Measurements from ENCODE around the gene MTNR1A.

The MTNR1A gene

DNA sequence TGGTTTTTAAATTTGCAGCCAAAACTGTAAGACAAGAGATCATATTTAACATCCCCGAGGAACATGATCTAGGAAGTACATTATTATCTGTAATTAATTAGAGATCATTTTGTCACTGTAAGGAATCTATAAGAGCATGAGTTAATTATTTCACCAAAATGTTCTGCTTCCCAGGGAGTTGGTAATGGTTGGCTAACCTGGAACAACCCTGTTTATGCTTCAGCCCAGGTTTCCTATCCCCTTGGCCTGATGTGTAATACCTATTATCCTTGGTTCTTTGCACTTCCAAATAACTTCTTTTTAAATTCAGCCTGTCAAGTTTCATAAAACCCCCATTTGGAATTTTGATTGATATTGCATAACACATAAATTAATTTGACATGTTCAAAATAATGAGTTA, 6.4 kb upstream of the MTNR1A start:
- H3K4me3 ChIP-seq (ENCODE audit: insufficient read depth, low read length, poor library complexity, severe bottlenecking): no peak overlapping the region
- TF ChIP-seq EZH2phosphoT487 (conservative IDR thresholded peaks at IDR 0.05; ENCODE audit: low read length): no peak

DNA sequence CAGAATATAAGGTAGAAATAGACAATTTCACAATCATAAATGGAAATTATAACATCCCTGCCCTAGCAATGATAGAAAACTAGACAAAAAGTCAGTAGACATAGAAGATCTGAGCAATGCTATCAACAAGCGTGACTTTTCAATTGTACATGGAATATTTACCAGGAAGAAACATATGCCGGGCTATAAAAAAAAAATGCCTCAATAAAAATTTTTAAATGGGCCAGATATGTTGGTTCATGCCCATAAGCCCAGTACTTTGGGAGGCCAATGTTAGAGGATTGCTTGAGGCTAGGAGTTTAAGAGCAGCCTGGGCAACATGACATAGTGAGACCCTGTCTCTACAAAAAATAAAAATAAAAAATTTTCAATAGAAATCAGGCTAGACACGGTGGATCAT, 5.3 kb upstream of the MTNR1A start:
- no peak overlapping the region for H2AFZ ChIP-seq (ENCODE audit: low read depth, low read length, severe bottlenecking)
- H3K4me3 ChIP-seq (ENCODE audit: insufficient read depth, low read length, poor library complexity, severe bottlenecking): no peak overlapping the region
- no peaks in the 10 kb centered on the region for H3F3A ChIP-seq (ENCODE audit: insufficient read depth)
- no peaks in the 10 kb centered on the region for H3K27me3 ChIP-seq (ENCODE audit: low read length)
- no peaks in the 10 kb centered on the region for H3K79me2 ChIP-seq (ENCODE audit: insufficient read depth, low read length)
- no peaks in the 10 kb centered on the region for H3K9me2 ChIP-seq (replicated peaks; ENCODE audit: insufficient read depth, low read length)
- no peaks in the 10 kb centered on the region for H3K36me3 ChIP-seq (ENCODE audit: low read length)
- no peak overlapping the region for H3K9ac ChIP-seq (ENCODE audit: low read length)
- TF ChIP-seq, protein P1, sequence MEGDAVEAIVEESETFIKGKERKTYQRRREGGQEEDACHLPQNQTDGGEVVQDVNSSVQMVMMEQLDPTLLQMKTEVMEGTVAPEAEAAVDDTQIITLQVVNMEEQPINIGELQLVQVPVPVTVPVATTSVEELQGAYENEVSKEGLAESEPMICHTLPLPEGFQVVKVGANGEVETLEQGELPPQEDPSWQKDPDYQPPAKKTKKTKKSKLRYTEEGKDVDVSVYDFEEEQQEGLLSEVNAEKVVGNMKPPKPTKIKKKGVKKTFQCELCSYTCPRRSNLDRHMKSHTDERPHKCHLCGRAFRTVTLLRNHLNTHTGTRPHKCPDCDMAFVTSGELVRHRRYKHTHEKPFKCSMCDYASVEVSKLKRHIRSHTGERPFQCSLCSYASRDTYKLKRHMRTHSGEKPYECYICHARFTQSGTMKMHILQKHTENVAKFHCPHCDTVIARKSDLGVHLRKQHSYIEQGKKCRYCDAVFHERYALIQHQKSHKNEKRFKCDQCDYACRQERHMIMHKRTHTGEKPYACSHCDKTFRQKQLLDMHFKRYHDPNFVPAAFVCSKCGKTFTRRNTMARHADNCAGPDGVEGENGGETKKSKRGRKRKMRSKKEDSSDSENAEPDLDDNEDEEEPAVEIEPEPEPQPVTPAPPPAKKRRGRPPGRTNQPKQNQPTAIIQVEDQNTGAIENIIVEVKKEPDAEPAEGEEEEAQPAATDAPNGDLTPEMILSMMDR (IDR thresholded peaks at IDR 0.05; ENCODE audit: insufficient read depth, low read length, poor library complexity, severe bottlenecking): no peak
- TF ChIP-seq EZH2phosphoT487 (conservative IDR thresholded peaks at IDR 0.05; ENCODE audit: low read length): no peak
- H4K20me1 ChIP-seq (ENCODE audit: low read depth, low read length): no peaks in the 10 kb centered on the region
- H3K9me3 ChIP-seq (ENCODE audit: insufficient read depth, low read length): no peaks in the 10 kb centered on the region
- H3K27ac ChIP-seq (ENCODE audit: low read depth, low read length): no peak overlapping the region
- H3K4me2 ChIP-seq (ENCODE audit: low read depth, low read length, poor library complexity, severe bottlenecking): no peak overlapping the region

More for the DNA sequence above, 6.4 kb upstream of the MTNR1A start:
- Histone ChIP-seq H3K27me3 (ENCODE audit: low read length) (no peaks in the 10 kb centered on the region), H3K36me3 (ENCODE audit: low read length) (no peaks in the 10 kb centered on the region), H3K9me2 (replicated peaks; ENCODE audit: insufficient read depth, low read length) (no peaks in the 10 kb centered on the region), H2AFZ (ENCODE audit: low read depth, low read length, severe bottlenecking) (no peak overlapping the region), H3K4me2 (ENCODE audit: low read depth, low read length, poor library complexity, severe bottlenecking) (no peak overlapping the region), H4K20me1 (ENCODE audit: low read depth, low read length) (no peaks in the 10 kb centered on the region), H3K27ac (ENCODE audit: low read depth, low read length) (no peak overlapping the region), H3F3A (ENCODE audit: insufficient read depth) (no peaks in the 10 kb centered on the region), H3K79me2 (ENCODE audit: insufficient read depth, low read length) (no peaks in the 10 kb centered on the region), H3K9me3 (ENCODE audit: insufficient read depth, low read length) (no peaks in the 10 kb centered on the region), H3K9ac (ENCODE audit: low read length) (no peak overlapping the region)

DNA sequence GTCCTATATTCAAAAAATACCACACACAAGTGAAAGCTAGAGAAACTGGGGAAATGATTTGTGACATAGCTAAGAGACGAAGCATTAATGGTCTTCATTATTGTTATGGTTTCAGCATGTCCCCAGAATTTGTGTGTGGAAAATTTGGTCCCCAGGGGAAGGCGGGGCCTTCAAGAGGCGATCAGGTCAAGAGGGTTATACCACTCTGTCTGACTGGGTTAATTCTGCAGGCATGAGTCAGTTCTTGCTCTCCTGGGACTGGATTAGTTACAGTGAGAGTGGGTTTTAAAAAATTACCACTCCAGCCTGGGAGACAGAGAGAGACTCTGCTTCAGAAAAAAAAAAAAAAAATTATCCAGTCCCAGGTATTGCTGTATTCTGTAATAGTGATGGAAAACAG, 2.1 kb upstream of the MTNR1A start:
- no peaks in the 10 kb centered on the region for H3K27me3 ChIP-seq (ENCODE audit: low read length)
- no peaks in the 10 kb centered on the region for H3K79me2 ChIP-seq (ENCODE audit: insufficient read depth, low read length)
- no peaks in the 10 kb centered on the region for H4K20me1 ChIP-seq (ENCODE audit: low read depth, low read length)
- TF ChIP-seq EZH2phosphoT487 (conservative IDR thresholded peaks at IDR 0.05; ENCODE audit: low read length): no peak
- TF ChIP-seq, protein P1 (IDR thresholded peaks at IDR 0.05; ENCODE audit: insufficient read depth, low read length, poor library complexity, severe bottlenecking): no peak
- H3K9me2 ChIP-seq (replicated peaks; ENCODE audit: insufficient read depth, low read length): no peaks in the 10 kb centered on the region
- H3K27ac ChIP-seq (ENCODE audit: low read depth, low read length): no peak overlapping the region
- H3K4me3 ChIP-seq (ENCODE audit: insufficient read depth, low read length, poor library complexity, severe bottlenecking): no peak overlapping the region
- H3K36me3 ChIP-seq (ENCODE audit: low read length): no peaks in the 10 kb centered on the region
- H3K4me2 ChIP-seq (ENCODE audit: low read depth, low read length, poor library complexity, severe bottlenecking): no peak overlapping the region
- no peak overlapping the region for H2AFZ ChIP-seq (ENCODE audit: low read depth, low read length, severe bottlenecking)
- H3K9me3 ChIP-seq (ENCODE audit: insufficient read depth, low read length): no peaks in the 10 kb centered on the region
- H3F3A ChIP-seq (ENCODE audit: insufficient read depth): no peaks in the 10 kb centered on the region
- H3K9ac ChIP-seq (ENCODE audit: low read length): no peak overlapping the region

DNA sequence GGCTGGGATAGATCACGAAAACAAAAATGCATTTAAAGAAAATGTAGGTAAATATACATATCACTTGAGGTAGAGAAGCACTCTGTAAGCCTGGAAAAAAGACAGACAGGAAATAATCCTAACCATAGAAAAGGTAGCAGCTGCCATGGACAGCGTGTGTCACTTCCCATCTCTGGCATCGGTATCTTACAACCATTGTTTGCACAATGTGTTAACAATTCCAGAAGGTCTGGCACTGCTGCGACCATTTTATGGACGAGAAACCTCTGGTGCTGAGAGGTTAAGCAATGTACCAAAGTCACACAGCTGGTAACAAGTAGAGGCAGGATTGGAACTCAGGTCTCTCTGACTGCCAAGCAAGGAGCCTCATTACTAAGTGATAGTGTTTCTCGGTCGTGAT, 1.7 kb upstream of the MTNR1A start:
- H3F3A ChIP-seq (ENCODE audit: insufficient read depth): no peaks in the 10 kb centered on the region
- no peak overlapping the region for H2AFZ ChIP-seq (ENCODE audit: low read depth, low read length, severe bottlenecking)
- H3K27ac ChIP-seq (ENCODE audit: low read depth, low read length): no peak overlapping the region
- no peaks in the 10 kb centered on the region for H4K20me1 ChIP-seq (ENCODE audit: low read depth, low read length)
- H3K79me2 ChIP-seq (ENCODE audit: insufficient read depth, low read length): no peaks in the 10 kb centered on the region
- no peak overlapping the region for H3K9ac ChIP-seq (ENCODE audit: low read length)
- H3K4me3 ChIP-seq (ENCODE audit: insufficient read depth, low read length, poor library complexity, severe bottlenecking): no peak overlapping the region
- H3K9me3 ChIP-seq (ENCODE audit: insufficient read depth, low read length): no peaks in the 10 kb centered on the region
- no peaks in the 10 kb centered on the region for H3K36me3 ChIP-seq (ENCODE audit: low read length)
- no peak overlapping the region for H3K4me2 ChIP-seq (ENCODE audit: low read depth, low read length, poor library complexity, severe bottlenecking)
- TF ChIP-seq, protein P1 (IDR thresholded peaks at IDR 0.05; ENCODE audit: insufficient read depth, low read length, poor library complexity, severe bottlenecking): no peak
- no peak for TF ChIP-seq EZH2phosphoT487 (conservative IDR thresholded peaks at IDR 0.05; ENCODE audit: low read length)
- H3K9me2 ChIP-seq (replicated peaks; ENCODE audit: insufficient read depth, low read length): no peaks in the 10 kb centered on the region
- H3K27me3 ChIP-seq (ENCODE audit: low read length): no peaks in the 10 kb centered on the region
